GM12801 (cell line): ENCODE measurements around the gene C1orf35.

Experiments
- TF ChIP-seq, protein P1 (sequence below): IDR thresholded peaks from one replicate; pipeline ENCODE4 v1.5.1; 2011; ENCODE audit warnings: control low read depth; ENCODE audit not compliant: insufficient read length; ENCODE audit errors: extremely low read depth

The C1orf35 gene

DNA sequence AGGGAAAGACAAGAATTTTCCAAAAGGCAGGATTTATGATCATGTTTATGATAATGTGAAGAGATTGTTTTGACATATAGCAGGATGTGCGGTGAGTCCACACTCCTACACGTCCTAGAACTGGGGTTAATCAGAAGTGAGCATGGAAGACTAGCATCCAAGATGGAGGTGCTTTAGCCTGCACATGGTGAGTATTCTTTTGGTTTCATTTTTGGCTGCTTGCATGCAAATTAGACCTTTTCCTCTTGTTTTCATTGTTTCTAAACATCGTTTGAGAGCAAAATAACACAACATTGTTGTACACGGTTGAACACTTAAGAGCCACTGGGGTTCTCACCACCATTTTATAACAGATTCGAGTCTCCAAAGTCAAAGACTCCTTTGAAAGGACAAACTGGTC lies 22.1 kb upstream of the C1orf35 start:
- TF ChIP-seq, protein P1, sequence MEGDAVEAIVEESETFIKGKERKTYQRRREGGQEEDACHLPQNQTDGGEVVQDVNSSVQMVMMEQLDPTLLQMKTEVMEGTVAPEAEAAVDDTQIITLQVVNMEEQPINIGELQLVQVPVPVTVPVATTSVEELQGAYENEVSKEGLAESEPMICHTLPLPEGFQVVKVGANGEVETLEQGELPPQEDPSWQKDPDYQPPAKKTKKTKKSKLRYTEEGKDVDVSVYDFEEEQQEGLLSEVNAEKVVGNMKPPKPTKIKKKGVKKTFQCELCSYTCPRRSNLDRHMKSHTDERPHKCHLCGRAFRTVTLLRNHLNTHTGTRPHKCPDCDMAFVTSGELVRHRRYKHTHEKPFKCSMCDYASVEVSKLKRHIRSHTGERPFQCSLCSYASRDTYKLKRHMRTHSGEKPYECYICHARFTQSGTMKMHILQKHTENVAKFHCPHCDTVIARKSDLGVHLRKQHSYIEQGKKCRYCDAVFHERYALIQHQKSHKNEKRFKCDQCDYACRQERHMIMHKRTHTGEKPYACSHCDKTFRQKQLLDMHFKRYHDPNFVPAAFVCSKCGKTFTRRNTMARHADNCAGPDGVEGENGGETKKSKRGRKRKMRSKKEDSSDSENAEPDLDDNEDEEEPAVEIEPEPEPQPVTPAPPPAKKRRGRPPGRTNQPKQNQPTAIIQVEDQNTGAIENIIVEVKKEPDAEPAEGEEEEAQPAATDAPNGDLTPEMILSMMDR: no peak

GRCh38 chr1:228123505-228123904 lies 20.4 kb upstream of the C1orf35 start:
- TF ChIP-seq, protein P1: no peak

- TF ChIP-seq, protein P1: no peak
These were observed 19.9 kb upstream of the C1orf35 start for GRCh38 chr1:228122921-228123441.

DNA sequence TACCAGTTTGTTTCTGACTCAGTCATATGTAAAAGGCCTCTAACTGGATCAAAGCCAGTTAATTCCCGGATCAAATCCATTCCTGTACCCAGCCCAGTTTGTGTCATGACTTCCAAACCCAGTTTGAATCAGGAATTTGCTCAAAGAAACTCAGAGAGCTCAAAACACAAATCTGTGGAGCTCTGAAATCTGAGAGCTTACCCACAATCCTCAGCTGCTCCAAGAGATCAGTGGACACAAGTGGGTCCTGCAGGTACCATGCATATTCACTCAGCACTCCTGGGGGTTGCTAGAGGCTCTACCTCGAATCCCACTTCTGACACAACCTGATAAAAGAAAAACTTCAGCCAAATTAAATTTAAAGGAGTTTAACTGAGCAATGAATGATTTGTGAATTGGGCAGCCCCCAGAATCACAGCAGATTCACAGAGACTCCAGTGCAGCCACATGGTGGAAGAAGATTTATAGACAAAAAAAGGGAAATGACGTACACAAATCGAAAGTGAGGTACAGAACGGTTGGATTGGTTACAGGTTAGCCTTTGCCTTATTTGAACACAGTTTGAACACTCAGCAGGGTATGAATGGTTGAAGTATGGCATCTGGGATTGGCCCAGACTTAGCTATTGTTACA lies 17.8 kb upstream of the C1orf35 start:
- TF ChIP-seq, protein P1: no peak

DNA sequence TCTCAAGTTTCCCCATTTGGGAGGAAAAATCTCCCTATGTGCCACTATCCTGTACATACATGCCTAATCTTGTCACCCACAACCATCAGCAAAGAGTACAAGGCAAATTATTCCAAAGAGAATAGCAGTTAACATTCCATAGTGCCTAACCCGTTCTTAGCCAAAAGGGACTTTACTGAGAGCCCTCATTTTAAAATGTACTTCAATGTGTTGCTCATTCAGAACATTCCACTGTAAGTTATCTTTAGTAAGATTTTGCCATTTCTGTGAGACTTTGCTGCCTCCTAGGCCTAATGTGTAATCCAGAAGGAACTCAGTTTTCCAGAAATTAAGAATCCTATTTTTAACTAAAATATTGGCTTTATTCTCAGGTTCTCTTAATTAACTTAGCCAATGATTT lies 17.2 kb upstream of the C1orf35 start:
- TF ChIP-seq, protein P1: no peak

GRCh38 chr1:228118040-228118439 lies 14.9 kb upstream of the C1orf35 start:
- TF ChIP-seq, protein P1: no peak

- TF ChIP-seq, protein P1: no peak
These were observed 14.2 kb upstream of the C1orf35 start for GRCh38 chr1:228117335-228117734.

GRCh38 chr1:228114827-228115226 lies 11.7 kb upstream of the C1orf35 start:
- TF ChIP-seq, protein P1: no peak
